ENCODE measurements around the gene PPP2R3B.

- TF ChIP-seq POLR2A (IDR thresholded peaks at IDR 0.05): no peak
- no peak for TF ChIP-seq CTCF (IDR thresholded peaks at IDR 0.05)
These were observed 34.0 kb upstream of the PPP2R3B start for GRCh38 chrX:420496-421223.

Measured in Peyer's patch (tissue), 4 donors.